Anterior cingulate cortex (tissue), 58 donors: ENCODE measurements around the gene KLK15.

Experiments
- DNase-seq, 58 donors: peaks; one replicate each; lab custom pipeline; 2025; lab: John Stamatoyannopoulos, UW

The KLK15 gene

DNA sequence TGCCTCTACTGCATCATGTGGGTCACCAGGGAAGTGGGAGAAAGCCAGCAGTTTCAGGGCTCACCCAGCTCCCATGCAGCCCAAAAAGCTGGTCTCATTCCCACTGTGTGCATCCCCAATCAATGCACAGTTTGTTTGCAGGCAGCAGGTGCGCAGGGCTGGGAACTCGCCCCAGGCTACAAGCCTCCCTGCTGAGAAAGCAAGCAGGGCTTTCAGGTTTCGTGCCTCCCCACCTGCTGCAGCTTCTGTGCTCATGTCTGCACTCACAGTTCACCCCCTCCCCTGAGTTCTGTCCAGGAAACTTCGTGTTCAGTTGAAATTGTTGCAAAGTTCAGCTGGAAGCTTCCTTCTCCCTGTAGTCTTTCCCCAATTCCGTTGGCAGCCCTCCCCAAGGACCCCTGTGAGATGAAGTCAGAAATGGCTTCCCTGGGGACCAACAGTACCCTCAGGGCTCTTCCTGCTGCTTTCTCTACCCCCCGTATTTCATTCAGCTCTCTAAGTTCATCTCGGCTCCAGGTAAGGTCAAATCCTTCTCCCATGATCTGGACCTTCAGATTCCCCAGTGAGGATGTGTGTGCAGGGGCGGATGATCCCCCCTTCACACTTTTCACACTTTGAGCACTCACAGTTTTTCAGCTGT is 11.0 kb upstream of the KLK15 start:
- no peak for DNase-seq

DNA sequence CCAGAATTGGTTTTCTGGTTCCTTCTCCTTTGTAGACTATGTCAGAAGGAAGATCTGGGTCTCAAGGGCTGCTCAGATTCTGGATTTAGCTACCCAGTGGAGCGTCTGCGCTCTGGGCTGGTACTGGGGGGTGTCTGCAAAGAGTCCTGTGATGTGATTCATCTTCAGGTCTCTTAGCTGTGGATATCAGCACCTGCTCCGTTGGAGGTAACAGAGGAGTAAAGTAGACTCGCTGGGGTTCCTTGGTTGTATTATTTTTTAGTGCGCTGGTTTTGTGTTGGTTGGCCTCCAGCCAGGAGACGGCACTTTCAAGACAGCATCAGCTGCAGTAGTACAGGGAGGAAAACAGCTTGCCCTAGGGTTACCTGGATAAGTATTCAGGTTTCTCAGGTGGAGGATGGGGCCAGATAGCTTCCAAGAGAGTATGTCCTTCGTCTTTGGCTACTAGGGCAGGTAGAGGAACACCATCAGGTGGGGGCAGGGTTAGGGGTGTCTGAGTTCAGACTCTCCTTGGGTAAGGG is 10.4 kb upstream of the KLK15 start:
- DNase-seq = no peak

DNA sequence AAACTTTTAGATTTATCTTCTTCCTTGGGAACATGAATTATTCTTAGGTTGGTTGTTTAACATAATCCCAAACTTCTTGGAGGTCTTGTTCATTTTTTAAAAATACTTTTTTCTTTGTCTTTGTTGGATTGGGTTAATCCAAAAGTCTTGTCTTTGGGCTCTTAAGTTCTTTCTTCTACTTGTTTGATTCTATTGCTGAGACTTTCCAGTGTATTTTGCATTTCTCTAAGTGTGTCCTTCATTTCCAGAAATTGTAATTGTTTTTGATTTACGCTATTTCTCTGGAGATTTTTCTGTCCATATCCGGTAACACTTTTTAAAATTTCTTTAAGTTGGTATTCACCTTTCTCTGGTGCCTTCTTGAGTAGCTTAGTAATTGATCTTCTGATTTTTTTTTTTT is 9.8 kb upstream of the KLK15 start:
- no peak for DNase-seq

DNA sequence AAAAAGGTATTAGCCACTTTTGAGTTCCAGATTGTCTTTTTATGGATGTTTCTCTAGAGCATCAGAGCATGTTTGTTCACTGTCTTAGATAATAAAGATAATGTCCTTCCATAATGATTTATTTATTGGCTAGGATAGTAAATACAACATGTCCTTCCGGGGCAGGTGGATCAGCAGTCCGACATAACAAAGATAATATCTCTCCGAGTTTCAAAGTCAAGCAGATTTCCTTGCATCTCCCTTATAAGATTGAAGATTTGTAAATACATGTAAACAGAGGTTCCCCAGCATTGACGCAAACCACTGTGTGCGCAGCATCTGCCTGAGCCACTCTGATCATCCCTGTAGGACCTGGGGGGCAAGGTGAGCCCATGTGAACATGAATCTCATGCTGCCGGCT is 8.8 kb upstream of the KLK15 start:
- DNase-seq = no peak

DNA sequence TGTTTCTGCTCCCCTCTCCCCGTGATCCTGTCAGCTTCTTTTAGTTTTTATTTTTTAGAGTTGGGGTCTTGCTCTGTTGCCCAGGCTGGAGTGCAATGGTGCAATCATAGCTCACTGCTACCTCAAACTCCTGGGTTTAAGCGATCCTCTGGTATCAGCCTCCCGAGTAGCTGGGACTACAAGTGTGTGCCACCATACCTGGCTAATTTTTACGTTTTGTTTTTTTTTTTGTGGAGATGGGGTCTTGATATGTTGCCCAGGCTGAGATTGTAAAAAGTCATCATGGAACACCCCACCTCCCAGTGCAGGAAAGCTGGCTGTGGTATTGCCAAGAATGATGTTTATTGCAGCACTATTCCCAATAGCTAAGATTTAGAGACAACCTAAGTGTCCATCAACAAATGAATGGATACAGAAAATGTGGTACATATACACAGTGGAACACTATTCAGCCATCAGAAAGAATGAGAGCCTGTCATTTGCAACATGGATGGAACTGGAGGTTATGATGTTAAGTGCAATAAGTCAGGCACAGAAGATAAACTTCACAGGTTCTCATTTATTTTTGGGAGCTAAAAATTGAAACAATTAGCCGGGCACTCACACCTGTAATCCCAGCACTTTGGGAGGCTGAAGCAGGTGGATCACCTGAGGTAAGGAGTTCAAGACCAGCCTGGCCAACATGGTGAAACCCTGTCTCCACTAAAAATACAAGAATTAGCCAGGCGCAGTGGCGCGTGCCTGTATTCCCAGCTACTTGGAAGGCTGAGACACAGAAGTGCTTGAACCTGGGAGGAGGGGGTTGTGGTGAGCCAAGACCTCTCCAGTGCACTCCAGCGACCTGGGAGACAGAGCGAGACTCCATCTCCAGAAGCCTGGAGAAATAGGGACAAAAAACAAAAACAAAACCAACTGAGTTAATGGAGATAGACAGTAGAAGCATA is 6.6 kb upstream of the KLK15 start:
- DNase-seq = no peak

DNA sequence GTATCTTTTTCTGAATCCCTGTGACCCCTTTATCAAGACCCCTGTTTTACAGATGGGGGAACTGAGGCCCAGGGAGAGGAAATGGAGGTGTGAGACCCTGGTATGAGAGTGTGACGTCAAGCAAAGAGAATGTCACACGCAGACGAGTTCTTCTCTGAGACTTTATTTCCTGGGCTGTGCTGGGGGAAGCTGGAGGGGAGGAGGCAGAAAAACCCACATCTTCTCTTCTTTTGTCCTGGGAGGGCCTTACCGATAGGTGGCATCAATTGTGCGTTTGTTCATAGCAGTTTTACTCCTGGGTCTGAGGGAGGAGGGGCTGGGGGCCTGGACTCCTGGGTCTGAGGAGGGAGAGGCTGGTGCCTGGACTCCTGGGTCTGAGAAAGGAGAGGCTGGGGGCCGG is 4.9 kb upstream of the KLK15 start:
- DNase-seq = no peak

DNA sequence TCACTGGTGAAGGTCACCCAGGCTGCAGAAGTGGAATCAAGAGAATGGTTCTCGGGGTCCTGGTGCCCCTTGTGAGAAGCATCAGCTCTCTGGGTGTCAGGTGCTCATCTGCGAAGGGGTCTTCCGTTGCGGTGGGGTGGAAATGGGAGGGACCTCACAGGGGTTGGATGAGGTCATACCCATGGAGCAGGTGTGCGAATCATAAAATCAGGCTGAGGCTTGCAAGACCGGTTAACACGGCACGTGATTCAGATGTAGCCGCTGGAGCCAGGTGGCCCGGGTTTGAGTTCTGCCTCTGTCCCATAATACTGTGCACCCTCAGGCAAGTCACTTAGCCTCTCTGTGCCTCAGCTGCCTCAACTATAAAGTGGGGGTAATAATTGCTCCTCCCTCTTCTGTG is 3.9 kb upstream of the KLK15 start:
- DNase-seq = no peak

DNA sequence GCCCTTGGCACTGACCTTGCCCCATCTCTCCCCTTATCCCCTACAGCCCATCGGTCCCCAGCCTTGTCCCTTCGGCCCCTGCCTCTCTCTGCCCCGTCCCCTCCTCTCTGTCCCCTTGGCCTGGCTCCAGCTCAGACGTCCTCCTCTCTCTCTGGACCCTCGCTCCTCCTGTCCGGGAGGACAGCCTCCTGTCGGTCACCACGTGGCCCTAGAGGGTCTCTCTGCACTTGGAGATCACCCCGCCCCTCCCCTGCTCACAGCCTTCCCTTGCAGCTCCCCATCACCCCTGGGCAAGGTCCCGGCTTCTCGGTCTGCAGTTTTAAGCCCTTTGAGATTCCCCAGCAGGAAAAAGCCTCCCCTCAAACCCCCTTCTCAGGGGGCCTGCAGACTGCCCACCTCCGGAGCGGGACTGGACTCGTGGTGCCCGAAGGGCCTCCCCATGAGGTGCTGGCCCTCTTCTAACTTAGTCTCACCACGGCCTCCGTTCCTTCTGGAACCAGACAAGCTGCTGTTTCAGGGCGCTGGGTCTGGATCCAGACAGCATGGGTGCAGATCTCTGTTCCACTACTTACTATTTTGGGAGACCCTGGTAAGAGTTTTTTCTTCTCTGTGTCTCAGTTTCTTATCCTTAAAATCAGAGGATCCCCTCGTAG is 3.3 kb upstream of the KLK15 start:
- peak in 1 of 58 donors; percentile 53 for DNase-seq

DNA sequence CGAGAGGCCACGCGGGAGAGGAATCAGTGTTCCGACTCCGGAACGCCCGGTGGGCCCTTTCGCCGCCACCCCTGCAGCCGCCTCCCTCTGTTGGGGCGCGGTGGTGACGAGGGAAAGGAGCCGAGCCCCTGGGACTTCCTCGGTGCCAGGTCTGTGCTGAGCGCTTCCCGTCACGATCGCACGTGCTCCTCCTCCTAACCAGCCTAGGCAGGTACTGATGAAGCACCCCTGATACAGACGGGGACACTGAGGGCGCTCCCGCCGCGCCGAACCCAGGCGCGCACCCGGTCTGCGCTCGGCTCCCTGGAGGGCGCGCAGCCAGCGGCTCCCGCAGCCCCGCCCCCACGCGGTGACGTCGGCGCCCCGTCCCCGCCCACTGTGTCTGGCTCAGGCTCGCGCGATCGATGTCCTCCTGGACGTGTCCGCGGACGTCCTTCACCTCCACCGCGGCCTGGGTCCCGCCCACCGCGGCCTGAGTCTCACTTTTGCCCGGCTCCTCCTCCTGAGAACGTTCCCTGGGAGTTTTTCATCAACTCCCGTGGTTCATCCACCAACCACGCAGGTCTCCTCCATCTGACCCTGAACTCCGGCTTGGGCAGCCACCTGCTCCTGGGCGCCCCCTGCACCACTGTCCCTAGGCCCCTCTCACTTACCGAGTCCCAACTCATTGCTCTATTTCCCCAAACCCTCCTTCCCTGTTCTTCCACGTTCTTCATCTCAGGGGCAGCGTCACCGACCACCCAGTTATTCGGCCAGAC is 2.6 kb upstream of the KLK15 start:
- peak in 45 of 58 donors; percentile 1 to 65 (median 20) for DNase-seq

DNA sequence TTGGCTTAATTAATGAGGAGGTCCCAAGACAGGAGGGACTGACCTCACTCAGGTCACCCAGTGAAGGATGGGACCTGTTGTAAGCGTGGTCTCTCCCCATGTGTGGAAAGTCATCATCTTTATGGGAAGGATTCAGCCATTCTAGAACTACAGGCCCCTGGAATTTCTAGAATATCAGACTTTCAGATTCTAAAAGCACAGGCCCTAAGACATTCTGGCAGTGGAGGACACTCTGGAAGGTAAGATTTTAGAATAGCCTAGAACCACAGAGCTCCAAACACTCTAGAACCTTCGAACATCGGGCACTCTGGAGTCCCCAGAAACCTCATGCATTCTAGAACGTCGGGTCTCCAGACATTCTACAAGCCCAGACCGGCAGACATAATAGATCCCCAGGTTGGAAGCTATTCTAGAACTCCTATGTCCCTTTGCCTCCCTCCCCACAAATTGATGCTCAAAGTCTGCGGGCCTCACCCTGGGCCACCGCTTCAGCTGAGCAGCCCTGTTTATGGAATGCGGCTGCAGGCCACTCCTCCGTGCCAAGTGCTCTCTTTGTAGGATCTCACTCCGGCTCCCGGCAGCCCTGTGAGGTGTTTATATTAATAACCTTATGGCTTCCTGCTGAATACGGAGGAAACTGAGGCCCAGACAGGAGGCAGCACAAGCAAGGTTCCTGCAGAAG is 1.9 kb upstream of the KLK15 start:
- peak in 1 of 58 donors; percentile 38 for DNase-seq

DNA sequence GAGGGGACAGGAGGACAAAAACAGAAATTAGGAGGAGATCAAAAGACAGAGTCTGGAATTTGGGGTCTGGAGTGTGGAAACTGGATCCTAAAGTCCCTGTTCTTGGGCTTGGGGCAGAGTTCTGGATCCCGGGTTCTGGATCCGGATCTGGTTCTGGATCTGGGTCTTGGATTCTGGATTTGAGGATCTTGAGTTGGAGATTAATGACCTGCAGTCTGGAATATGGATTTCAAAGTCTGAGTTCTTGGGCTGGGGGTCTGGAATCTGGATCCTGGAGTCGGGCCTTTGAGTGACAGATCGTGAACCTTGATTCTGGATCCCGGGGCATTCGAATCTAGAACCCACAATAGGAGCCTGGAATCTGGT is 411 bp upstream of the KLK15 start:
- DNase-seq = no peak

DNA sequence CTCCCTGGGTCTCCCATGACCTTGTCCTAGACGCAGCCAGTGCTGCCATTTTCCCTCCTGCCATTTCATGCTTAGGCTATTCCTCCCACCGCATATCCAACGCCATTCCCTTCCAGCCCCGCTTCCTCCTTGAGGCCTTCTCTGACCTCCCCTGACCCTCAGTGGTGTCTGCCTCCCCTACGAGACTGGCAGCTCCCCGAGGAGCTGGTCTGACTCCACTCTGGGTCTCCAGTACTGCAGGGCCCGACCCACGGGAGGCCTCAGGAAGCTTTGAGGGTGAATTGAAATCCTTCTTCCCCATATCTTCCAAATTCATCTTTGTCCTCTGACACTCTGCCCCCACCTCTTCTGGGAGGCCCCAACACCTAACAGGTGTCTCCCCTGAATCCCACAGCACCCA is 708 bp downstream of the KLK15 start:
- DNase-seq = no peak

DNA sequence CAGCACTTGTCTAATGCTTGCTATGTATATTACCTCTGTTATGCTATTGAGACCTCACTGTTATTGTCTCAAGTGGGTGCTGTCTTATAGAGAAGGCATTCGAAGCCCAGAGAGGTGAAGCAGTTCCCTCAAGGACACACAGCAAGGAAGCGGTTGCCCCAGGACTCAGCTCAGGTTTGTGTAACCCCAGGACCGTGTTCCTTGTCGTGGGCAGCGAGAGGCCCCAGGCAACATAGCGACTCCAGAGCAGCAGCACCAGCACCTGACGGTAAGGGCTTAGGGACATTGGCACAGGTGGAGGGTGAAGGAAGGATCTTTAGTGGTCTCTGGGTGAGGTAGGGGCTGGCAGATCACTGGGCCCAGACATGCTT is 2.4 kb downstream of the KLK15 start:
- no peak for DNase-seq

DNA sequence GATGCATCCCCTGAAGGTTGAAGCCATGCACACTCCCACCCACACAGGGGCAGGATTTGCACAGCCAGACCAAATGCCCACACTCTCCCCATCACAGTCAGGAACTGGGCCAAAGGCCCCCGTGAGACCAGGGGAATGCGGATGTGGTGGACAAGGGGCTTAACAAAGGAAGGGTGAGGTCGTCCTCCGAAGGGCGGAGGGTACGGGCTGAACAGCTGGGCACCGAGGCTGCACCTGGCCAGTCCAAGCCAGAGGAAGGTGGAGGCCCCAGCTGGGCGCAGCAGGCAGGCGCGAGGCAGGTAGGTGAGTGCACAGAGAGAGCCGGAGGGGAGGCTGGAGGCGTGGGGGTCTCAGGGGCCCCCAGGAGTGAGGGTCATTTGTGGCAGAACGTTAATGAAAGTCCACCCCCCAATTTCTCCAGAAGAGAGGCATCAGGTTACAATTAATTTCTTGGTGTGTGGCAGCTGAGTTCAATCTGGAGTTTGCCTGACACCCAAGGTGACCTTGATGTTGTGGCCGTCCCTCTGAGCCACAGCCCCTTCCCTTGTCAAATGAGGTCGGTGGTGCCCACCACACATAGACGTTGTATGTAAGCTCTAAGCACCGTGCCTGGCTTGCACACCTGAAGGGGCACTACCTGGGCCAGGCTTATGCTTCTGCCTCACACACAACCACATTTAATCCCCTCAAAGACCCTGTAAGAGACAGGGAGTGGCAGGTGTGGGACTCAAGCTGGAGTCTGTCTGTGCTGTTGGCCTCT is 2.9 kb downstream of the KLK15 start:
- no peak for DNase-seq

DNA sequence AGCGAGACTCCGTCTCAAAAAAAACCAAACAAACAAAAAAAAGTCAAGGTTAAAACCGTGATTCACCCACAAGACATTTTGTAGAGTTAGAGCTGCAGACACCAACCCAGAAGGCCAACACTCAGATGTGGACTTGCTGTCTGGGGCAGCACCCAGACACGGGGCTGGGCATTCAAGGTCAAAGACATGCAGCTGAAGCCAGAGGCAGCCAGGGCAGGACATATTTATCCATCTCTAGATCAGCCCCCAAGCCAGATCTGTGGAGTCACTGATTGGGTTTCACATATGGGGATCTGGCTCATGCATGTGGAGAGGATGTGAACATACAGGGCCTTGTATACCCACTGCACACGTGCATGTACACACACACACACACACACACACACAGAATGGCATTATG is 3.6 kb downstream of the KLK15 start:
- DNase-seq = no peak

DNA sequence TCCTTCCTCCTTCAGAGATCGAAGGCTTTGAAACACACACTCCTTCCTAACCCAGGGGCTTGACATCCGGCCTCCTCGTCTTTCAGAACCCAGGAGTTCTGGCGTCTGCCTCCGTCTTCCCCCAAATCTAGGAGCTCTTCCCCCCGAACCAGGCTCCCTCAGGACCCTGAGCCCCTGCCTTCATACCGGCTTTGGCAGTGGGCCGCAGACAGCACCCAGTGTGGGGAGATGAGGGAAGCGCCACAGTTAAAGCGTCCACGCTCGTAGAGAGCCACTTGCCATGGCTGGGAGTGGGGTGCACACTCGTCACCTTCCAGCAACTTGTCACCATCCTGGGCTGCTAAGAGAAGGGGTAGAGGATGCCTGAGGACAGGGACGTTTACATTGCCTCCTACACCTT is 5.9 kb downstream of the KLK15 start:
- no peak for DNase-seq

DNA sequence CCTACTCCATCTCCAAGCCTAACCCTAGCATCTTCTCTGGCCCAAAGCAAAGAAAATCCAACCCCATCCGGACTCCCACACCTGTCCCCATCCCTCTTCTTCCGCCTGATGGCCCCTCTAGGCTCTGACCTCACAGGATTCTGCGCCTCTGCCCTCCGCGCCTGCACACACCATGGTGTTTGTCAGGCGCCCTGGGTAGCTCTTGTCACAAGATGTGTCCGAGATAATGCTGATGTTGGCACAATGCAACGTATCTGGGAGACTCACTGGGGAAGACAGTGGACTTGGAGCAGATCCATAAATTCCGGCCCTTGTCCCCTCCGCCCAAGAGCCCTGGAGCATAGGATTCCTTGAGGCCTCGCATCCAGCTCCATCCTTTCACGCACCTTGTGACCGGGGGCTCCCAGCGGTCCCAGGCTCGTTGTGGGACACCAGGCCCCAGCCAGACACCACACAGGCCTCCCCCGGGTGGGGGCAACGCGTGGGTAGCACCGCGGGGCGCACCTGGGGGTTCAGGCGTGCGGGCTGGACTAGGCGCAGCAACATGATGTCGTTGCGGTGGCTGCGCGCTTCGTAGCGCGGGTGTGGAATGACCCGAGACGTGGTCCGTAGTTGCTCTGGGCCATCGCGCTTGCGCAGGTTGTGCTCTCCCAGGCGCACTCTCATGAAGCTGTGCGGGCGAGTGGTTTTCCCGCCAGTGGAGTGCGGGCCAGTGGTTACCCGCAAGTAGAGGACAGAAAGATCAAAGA is 6.7 kb downstream of the KLK15 start:
- DNase-seq = no peak

DNA sequence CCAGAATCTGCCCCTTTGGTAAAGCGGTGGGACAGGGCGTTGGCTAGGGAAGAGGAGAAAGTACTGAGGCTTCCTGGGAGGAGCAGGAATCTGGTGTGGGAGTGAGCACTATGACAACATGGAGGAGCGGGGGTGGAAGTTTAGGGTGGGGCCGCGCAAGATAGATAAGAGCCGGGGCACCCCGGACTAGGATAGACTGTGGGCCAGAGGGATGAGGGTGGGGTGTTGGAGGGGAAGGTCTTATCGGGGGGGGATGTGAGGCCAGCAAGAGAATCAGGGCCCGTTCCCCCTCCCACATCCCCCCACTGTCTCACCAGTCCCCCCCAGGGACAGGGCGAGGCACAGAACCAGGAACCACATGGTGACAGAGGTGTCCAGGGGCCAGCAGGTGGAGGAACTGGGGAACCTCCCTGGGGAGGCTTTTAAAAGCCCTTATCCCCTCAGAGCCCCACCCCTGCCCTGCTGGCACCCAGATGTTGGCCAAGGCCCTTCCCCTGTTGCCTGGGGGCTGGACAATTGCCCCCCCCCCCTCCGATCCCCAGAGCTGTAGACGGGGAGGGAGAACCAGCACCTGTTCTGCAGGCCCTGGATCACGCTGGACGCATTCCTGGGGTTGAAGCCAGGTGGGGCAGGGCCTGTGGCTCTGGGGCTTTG is 9.9 kb downstream of the KLK15 start, which contains the start of gene KLK1:
KLK1 (minus strand) TSS at position 399 of the 654 bp plus-strand sequence; CDS start at position 360, 39 bp downstream.
- no peak for DNase-seq
